GM12891 (cell line): ENCODE data around the gene FZD7.

Experiments
- DNase-seq: peaks from one replicate; pipeline ENCODE4 v3.0.0; 2011; ENCODE audit warnings: low spot score; ENCODE audit not compliant: insufficient read length
- FAIRE-seq: peaks from 2 replicates; lab custom pipeline; 2011; peaks lifted over from hg19 to GRCh38; lab: Jason Lieb, UNC
- PAX5 ChIP-seq: IDR thresholded peaks from 2 replicates; pipeline ENCODE4 v1.6.1; 2011; ENCODE audit warnings: low read length, moderate library complexity, mild to moderate bottlenecking; ENCODE audit not compliant: insufficient read depth, severe bottlenecking
- POLR2A ChIP-seq: IDR thresholded peaks from 2 replicates; pipeline ENCODE4 v1.6.1; 2011; ENCODE audit warnings: low read depth, low read length, control low read depth
- POLR2AphosphoS5 ChIP-seq: IDR thresholded peaks from 2 replicates; pipeline ENCODE4 v1.6.1; 2011; ENCODE audit warnings: low read depth, low read length, control low read depth
- POU2F2 ChIP-seq: IDR thresholded peaks from 2 replicates; pipeline ENCODE4 v1.6.1; 2011; ENCODE audit warnings: low read depth, mild to moderate bottlenecking, control low read depth, low read length, moderate library complexity
- SPI1 ChIP-seq: IDR thresholded peaks from 2 replicates; pipeline ENCODE4 v1.6.1; 2011; ENCODE audit warnings: low read depth, low read length, control low read depth
- TAF1 ChIP-seq: IDR thresholded peaks from 2 replicates; pipeline ENCODE4 v1.6.1; 2011; ENCODE audit warnings: low read depth, low read length, control low read depth

Gene FZD7

GRCh38 chr2:202042444-202042843, 8.8 kb downstream of the FZD7 start:
- FAIRE-seq (no peak), DNase-seq (no peak)
- TF ChIP-seq POLR2A, result no peak
- no peak for TF ChIP-seq PAX5
- TF ChIP-seq POLR2AphosphoS5, result no peak
- no peak for TF ChIP-seq SPI1
- no peak for TF ChIP-seq TAF1
- TF ChIP-seq POU2F2, result no peak

- no peak for FAIRE-seq
- DNase-seq, result no peak
- TF ChIP-seq SPI1 (peak; percentile 40; the same call in 1 of the 2 replicates), TAF1 (no peak)
Measured at GRCh38 chr2:202043475-202043874, 9.8 kb downstream of the FZD7 start.

GRCh38 chr2:202044777-202045176, 11.1 kb downstream of the FZD7 start:
- FAIRE-seq (no peak), DNase-seq (no peak)
- TF ChIP-seq SPI1, result no peak
- no peak for TF ChIP-seq POLR2A
- no peak for TF ChIP-seq POU2F2
- no peak for TF ChIP-seq TAF1
- TF ChIP-seq PAX5, result no peak
- TF ChIP-seq POLR2AphosphoS5, result no peak

GRCh38 chr2:202046572-202046971, 12.9 kb downstream of the FZD7 start:
- FAIRE-seq, result no peak
- TF ChIP-seq SPI1, result no peak
- TF ChIP-seq POU2F2, result no peak
- no peak for TF ChIP-seq PAX5
- TF ChIP-seq POLR2AphosphoS5, result no peak
- TF ChIP-seq TAF1, result no peak
- no peak for TF ChIP-seq POLR2A
- DNase-seq, result no peak

- FAIRE-seq, result no peak
- TF ChIP-seq SPI1 (no peak), TAF1 (no peak), POLR2AphosphoS5 (no peak), POU2F2 (no peak), PAX5 (no peak), POLR2A (no peak)
- no peak for DNase-seq
Measured at GRCh38 chr2:202049092-202049728, 15.6 kb downstream of the FZD7 start.

GRCh38 chr2:202049840-202050239, 16.2 kb downstream of the FZD7 start:
- FAIRE-seq (no peak), DNase-seq (no peak)

GRCh38 chr2:202050652-202051051, 17.0 kb downstream of the FZD7 start:
- TF ChIP-seq PAX5 (no peak), SPI1 (no peak), POLR2AphosphoS5 (no peak), POLR2A (no peak), POU2F2 (no peak), TAF1 (no peak)
- DNase-seq (no peak), FAIRE-seq (no peak)

More at GRCh38 chr2:202049840-202050239, 16.2 kb downstream of the FZD7 start:
- TF ChIP-seq PAX5, result no peak
- TF ChIP-seq POLR2A, result no peak
- TF ChIP-seq TAF1, result no peak
- no peak for TF ChIP-seq SPI1
- no peak for TF ChIP-seq POLR2AphosphoS5
- no peak for TF ChIP-seq POU2F2

GRCh38 chr2:202051499-202052161, 18.0 kb downstream of the FZD7 start:
- no peak for FAIRE-seq
- TF ChIP-seq POU2F2 (no peak), PAX5 (no peak), POLR2AphosphoS5 (no peak), SPI1 (no peak), TAF1 (no peak), POLR2A (no peak)
- DNase-seq, result no peak

GRCh38 chr2:202052235-202052634, 18.6 kb downstream of the FZD7 start:
- DNase-seq (no peak), FAIRE-seq (no peak)
- TF ChIP-seq SPI1 (peak; percentile 86), POLR2A (no peak)

- TF ChIP-seq TAF1 (no peak), POLR2AphosphoS5 (no peak), PAX5 (no peak), POLR2A (no peak), SPI1 (no peak), POU2F2 (no peak)
- FAIRE-seq (no peak), DNase-seq (no peak)
Measured at GRCh38 chr2:202054679-202055078, 21.0 kb downstream of the FZD7 start.
